ENCODE results near the gene LYZL6. TPM values are rescaled to one million over a fixed set of nuclear protein-coding genes. Genes with fewer than 3 reads are reported as not detected.

Gene LYZL6
- total and polyA plus RNA-seq, 2 of the 8 experiments (the other 6 are each of a cell fraction or from before 2014, with no cell fraction given), result not detected

GRCh38 chr17:35912942-35913341 is 30.6 kb downstream of the LYZL6 start:
- H3K36me3 ChIP-seq (ENCODE audit: control insufficient read depth in 2 of 4, insufficient read depth in 4 of 4, low read length in 3 of 4), result no peaks in the 10 kb centered on the region; a peak in 3 of 8 replicates
- H3K9me3 ChIP-seq (ENCODE audit: insufficient read depth in 2 of 2, low read depth in 1 of 2, low read length in 1 of 2), result peaks cover 30 to 32% of the 10 kb centered on the region in 2 experiments
- no peak overlapping the region for H3K18ac ChIP-seq (ENCODE audit: extremely low read depth, low read length)
- no peak overlapping the region for H3K9ac ChIP-seq (replicated peaks in 1 of 4; ENCODE audit: extremely low read depth in 1 of 4, low read depth in 3 of 4, low read length in 3 of 4)
- WGBS, 2 experiments (ENCODE audit: extremely low coverage in 1 of 2, insufficient coverage in 1 of 2, insufficient read length in 1 of 2, insufficient replicate concordance in 2 of 2, low coverage in 1 of 2, low lambda C conversion rate in 2 of 2, missing lambda C conversion rate in 1 of 2), result 70% methylated on average over 2 of the region's 2 CpGs; no CpG with 5 or more reads in 1 of the 2 experiments
- H3K4me3 ChIP-seq (ENCODE audit: extremely low read depth in 1 of 4, insufficient read depth in 2 of 4, low read depth in 3 of 4, low read length in 4 of 4), result no peak overlapping the region
- H2AK5ac ChIP-seq (ENCODE audit: low read depth, low read length), result no peak overlapping the region
- H3K79me1 ChIP-seq (ENCODE audit: low read depth, low read length), result no peaks in the 10 kb centered on the region
- H3K56ac ChIP-seq (replicated peaks; ENCODE audit: insufficient read length, low read depth, low read length), result no peak overlapping the region
- H3K27me3 ChIP-seq (replicated peaks in 1 of 4; ENCODE audit: control insufficient read depth in 3 of 4, extremely low read depth in 1 of 4, insufficient read depth in 3 of 4, low read length in 3 of 4), result no peaks in the 10 kb centered on the region
- H4K8ac ChIP-seq (ENCODE audit: extremely low read depth, insufficient read depth, low read length), result no peak overlapping the region
- ChIA-PET CTCF (ENCODE audit: partially characterized antibody) (no interaction called here), POLR2A (ENCODE audit: partially characterized antibody) (no interaction called here)
- no peak overlapping the region for H2BK12ac ChIP-seq (ENCODE audit: low read depth, low read length)
- no peaks in the 10 kb centered on the region for H3K23me2 ChIP-seq (ENCODE audit: low read depth, low read length)
- no peak overlapping the region for H2AFZ ChIP-seq (ENCODE audit: low read length)
- H4K91ac ChIP-seq (replicated peaks; ENCODE audit: insufficient read length, low read length), result no peak overlapping the region
- H2BK120ac ChIP-seq (replicated peaks; ENCODE audit: low read depth, low read length), result no peak overlapping the region
- H3K14ac ChIP-seq (ENCODE audit: insufficient read length), result no peak overlapping the region
- no peak overlapping the region for H3K4ac ChIP-seq (replicated peaks; ENCODE audit: insufficient read length, low read depth, low read length)
- no peak overlapping the region for H4K5ac ChIP-seq (ENCODE audit: insufficient read length, low read depth, low read length)
- DNase-seq (ENCODE audit: low read depth in 1 of 2, low spot score in 2 of 2), result no peak
- TF ChIP-seq CHD1 (IDR thresholded peaks at IDR 0.05; ENCODE audit: low read depth, low read length) (no peak), NRF1 (IDR thresholded peaks at IDR 0.05; ENCODE audit: low read depth, low read length) (no peak), BCL11A (IDR thresholded peaks at IDR 0.05; ENCODE audit: low read depth in 2 of 2, low read length in 2 of 2) (no peak), CHD2 (IDR thresholded peaks at IDR 0.05; ENCODE audit: low read length) (no peak), SIN3A (conservative IDR thresholded peaks at IDR 0.05 in 1 of 2, IDR thresholded peaks at IDR 0.05 in 1 of 2; ENCODE audit: low read depth in 1 of 2, low read length in 2 of 2) (no peak), TAF1 (IDR thresholded peaks at IDR 0.05; ENCODE audit: low read depth, low read length) (no peak), MAFK (IDR thresholded peaks at IDR 0.05; ENCODE audit: low read depth, low read length) (no peak), ASH2L (IDR thresholded peaks at IDR 0.05; ENCODE audit: low read length) (no peak), EGR1 (IDR thresholded peaks at IDR 0.05; ENCODE audit: borderline replicate concordance, low read depth, low read length) (no peak), SP2 (IDR thresholded peaks at IDR 0.05; ENCODE audit: low read length) (no peak), SRF (IDR thresholded peaks at IDR 0.05; ENCODE audit: low read depth, low read length) (no peak), HDAC6 (IDR thresholded peaks at IDR 0.05; ENCODE audit: low read depth, low read length) (no peak), GTF2F1 (IDR thresholded peaks at IDR 0.05; ENCODE audit: borderline replicate concordance, low read depth, low read length) (no peak), TAF7 (optimal IDR thresholded peaks at IDR 0.05; ENCODE audit: borderline replicate concordance, low read depth, low read length) (no peak)
- H3K27ac ChIP-seq (ENCODE audit: low read depth, low read length), result no peak overlapping the region
- H4K20me1 ChIP-seq (replicated peaks in 1 of 2; ENCODE audit: control insufficient read depth in 1 of 2, insufficient read depth in 2 of 2, low read length in 2 of 2), result no peaks in the 10 kb centered on the region
- H3K23ac ChIP-seq (ENCODE audit: insufficient read length), result no peak overlapping the region
- H3K79me2 ChIP-seq (ENCODE audit: control insufficient read depth in 1 of 2, insufficient read depth in 2 of 2, low read length in 2 of 2), result no peaks in the 10 kb centered on the region; a peak in 1 of 4 replicates
- H2BK5ac ChIP-seq (ENCODE audit: low read depth, low read length), result no peak overlapping the region
- H3K4me2 ChIP-seq (ENCODE audit: insufficient read depth in 1 of 2, low read depth in 2 of 2, low read length in 2 of 2), result no peak overlapping the region
- no peaks in the 10 kb centered on the region for H3K4me1 ChIP-seq (replicated peaks in 1 of 4; ENCODE audit: control insufficient read depth in 3 of 4, insufficient read depth in 4 of 4, low read length in 3 of 4)
- FAIRE-seq, result no peak
- no peak overlapping the region for H2BK15ac ChIP-seq (ENCODE audit: low read length)
- no peak overlapping the region for H2BK20ac ChIP-seq (ENCODE audit: low read length)
